GM12874 (cell line): ENCODE measurements around the gene RIT2.

Experiments used
- TF ChIP-seq, protein P1 (sequence below): IDR thresholded peaks from 2 replicates; pipeline ENCODE4 v1.5.1; 2011; ENCODE audit warnings: low read depth, mild to moderate bottlenecking, control low read depth, low read length, moderate library complexity; ENCODE audit not compliant: insufficient read depth

RIT2 gene

DNA sequence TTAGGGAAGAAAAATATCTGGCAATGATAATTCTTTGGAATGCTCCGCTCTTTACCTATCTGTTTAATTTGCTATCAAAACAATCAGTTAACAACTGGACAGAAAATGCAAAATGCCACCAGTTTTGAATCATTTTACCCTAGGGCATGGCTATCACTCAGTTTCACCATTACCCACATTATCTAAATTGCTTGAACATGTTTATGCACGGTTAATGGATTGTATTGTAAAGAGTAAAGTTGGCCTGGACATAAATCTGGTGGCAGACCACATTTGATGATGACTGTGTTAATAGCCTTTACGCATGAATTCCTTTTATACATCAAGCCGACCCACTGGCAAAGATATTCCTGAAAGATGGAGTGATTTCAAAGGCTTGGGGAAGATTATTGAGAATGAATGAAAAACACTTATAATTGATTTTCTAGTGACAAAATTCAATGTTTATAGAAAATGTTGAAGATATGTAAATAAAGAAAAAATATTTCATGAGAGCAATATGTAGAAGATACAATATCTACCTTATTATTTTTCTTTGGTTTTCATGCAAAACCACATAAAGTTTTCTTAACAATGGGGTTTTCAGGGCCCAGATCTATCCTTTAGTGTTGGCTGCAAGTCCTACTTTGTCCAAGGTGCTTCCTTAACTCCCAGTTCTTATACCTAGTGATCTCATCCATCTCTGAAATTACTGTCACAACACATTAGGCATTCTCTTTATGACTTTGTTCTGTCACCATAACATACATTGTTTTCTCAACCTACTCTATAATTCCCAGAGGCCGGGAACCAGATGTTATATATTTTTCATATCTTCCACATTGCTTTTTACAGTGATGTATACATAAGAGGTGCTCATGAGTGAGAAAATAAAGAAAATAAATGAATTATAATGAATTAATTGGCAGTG lies 265.1 kb downstream of the RIT2 start:
- TF ChIP-seq, protein P1, sequence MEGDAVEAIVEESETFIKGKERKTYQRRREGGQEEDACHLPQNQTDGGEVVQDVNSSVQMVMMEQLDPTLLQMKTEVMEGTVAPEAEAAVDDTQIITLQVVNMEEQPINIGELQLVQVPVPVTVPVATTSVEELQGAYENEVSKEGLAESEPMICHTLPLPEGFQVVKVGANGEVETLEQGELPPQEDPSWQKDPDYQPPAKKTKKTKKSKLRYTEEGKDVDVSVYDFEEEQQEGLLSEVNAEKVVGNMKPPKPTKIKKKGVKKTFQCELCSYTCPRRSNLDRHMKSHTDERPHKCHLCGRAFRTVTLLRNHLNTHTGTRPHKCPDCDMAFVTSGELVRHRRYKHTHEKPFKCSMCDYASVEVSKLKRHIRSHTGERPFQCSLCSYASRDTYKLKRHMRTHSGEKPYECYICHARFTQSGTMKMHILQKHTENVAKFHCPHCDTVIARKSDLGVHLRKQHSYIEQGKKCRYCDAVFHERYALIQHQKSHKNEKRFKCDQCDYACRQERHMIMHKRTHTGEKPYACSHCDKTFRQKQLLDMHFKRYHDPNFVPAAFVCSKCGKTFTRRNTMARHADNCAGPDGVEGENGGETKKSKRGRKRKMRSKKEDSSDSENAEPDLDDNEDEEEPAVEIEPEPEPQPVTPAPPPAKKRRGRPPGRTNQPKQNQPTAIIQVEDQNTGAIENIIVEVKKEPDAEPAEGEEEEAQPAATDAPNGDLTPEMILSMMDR, result no peak

DNA sequence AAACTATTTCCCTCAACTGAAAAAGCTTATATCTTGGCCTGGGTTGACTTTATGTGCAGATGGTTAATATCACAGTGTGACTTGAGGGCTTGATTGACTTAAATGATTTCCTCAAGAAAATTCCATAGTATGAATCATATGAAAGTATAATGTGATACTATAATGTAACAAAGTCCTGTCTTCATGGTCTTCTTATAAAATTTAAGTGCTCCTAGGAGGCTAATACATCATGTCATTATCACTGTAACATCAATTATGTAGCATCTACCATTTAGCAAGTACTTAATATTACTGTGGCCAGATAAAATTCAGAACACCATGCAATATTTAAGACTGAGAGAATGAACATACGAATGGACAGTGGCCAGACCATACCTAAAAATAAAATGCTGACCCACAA lies 276.1 kb downstream of the RIT2 start:
- TF ChIP-seq, protein P1, result no peak

DNA sequence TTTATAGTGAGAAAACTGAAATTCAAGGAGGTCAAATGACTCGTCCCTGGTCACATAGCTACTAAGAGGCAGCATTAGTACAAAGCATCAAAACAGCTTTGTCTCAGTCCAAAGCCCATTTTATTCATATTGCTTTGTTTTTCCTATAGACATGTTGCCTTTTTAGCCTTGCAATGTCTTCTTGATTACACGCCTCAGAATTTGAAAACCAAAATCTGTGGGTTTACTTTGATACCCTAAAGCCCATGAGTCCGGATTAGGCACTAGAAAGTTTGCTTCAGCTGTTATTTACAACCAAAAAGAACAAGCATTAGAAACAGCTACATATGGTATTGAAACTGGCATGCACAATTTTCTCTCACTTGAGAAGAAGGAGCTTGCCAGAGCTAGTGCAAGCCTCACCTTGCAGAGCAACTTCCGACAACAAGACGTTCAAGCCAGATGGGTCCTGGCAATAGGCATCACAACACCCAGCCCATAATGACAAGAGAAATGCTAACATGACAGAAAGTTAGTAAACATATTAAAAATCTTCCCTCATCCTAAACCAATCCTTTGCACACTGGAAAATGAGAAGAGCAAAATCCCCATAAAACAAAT lies 276.8 kb downstream of the RIT2 start:
- TF ChIP-seq, protein P1, result no peak

DNA sequence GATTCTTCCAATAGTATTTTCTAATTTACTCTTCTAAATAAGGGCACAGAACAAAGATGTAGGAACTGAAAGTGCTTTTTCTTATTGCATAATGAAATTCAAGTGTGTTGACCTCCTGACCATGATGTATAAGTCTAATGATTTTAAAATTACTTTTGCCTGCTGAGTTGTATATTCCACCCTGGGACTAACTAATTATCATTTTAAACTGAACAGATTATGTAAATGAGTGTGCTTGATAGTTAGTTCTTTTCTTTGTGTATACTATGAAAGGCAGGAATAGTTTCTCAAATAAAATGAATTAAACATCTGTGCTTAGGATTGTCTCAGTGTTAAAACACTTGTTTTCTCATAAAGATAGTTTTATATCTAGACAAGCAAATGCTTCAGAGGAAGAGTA lies 284.5 kb downstream of the RIT2 start:
- TF ChIP-seq, protein P1, result no peak

DNA sequence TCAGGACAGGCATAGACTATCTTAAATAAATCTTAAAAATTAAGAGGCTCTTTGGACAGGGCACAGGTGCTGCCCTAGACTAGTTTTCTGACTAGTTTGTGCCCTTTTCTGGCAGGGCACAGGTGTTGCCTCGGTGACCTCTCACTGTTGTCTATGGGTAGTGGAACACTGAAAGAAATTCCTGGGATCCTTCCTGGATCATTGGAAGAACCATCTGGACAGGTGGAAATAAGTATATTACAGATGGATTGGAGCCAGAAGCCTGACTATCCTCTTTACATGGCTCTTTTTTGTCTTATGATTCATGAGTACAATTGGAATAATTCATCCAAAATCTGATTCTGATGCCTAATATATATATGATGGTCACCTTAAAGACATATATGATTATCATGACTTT lies 286.6 kb downstream of the RIT2 start:
- TF ChIP-seq, protein P1, result no peak

DNA sequence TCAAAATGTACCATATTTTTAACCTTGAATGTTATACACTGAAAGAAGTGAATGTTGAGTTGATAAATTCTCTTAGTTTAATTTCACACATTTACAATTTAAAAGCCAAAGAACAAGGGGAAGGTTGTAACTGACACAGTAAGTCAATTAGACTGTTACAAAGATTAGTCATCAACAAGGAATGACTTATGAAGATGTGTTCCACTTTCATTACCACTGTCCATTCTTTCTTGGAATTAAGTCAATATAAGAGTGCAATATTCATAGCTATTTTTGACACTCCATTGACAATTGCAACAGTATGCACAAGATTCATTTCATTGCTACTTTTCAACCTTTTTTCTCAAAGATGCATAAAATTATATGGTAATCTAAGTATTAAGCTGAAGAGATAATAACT lies 291.3 kb downstream of the RIT2 start:
- TF ChIP-seq, protein P1, result no peak

DNA sequence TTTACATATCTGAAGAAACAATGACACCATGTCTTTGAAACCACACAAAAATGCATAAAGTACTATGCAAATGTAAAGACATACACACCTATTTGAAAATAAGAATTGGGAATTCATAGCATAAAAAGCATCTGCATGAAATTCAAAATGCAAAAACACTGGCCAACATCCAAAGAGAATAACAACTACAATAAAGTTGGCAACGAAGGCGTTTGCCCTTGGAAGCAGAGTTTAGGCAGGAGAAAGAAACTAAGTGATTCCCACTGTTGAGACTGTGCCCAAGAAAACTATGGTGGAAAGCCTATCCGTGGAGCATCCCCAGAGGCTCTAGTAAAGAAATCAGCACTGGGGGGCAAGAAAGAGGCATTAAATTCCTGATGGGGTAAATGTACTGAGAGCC lies 292.8 kb downstream of the RIT2 start:
- TF ChIP-seq, protein P1, result no peak
